ENCODE data around the gene LRRC36.

Gene LRRC36

DNA sequence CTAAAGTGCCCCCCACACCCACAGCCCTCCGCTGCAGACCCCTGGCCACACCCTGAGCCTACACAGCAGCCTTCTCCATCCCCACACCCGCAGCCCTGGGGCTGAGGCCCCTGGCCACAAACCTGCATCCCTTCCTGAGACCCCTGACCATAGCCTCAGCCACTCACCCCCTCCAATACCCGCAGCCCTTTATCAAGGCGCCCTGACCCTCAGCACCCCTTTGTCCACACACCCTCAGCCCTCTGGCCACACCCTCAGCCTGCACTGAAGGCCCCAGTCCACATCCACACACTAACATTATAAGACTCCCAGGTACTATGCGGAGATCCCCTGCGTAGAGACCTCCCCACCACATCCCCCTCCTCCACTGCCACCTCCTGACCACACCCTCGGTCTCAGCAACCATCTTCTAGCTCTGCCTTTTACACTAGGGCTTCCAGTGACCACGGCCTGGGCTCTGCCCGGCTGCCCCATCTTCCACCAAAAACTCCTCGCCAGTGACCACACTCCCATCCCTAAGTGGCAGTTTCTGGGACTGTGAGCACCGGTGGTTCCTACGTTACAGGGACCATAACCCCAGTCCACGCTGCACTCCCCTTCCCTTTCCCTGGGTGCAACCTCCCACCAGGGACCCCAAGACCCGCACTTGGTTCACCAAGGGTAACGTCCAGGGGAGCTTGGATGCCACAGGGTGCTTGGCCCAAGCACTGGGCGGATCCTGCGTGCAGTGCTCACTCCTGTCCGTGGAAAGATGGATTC, 65.9 kb downstream of the LRRC36 start:
- DNase-seq: no peak

DNA sequence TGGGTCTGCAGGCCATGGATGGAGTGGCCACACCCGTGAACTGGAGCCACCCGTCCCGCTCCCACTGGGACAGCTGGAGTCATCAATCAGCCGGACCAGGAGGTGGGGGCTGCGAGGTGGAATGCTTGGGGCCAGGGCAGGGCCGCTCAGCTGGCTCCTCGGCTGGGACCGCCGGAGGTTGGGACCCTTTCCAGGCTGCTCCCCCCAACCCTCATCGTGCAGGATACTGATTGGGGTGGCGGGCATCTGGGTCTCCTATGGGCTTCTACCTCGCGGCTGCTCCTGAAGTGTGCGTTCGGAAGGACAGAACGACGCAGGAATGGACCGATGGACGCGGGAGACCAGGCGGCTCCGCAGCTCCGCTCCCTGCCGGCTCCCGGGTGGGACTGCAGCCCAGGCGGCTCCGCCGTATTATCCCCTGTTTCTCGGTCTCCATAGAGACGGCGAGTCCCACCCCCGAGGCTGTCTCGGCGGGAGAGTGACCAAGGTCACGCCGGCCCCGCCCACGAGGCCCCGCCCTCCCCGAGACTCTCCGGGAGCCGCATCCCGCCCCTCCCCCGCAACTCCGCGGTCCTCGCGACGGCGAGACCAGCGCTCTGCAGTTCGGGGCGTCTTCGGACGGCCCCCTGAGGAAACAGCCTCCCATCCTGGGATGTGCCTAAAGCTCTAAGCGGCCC, 66.6 kb downstream of the LRRC36 start, which contains the start of gene TPPP3:
Gene TPPP3, minus strand, starts transcription at position 388 of the 677 bp plus-strand sequence. CDS start 2,387 bp downstream, outside the sequence.
- DNase-seq: peak; percentile 48

DNA sequence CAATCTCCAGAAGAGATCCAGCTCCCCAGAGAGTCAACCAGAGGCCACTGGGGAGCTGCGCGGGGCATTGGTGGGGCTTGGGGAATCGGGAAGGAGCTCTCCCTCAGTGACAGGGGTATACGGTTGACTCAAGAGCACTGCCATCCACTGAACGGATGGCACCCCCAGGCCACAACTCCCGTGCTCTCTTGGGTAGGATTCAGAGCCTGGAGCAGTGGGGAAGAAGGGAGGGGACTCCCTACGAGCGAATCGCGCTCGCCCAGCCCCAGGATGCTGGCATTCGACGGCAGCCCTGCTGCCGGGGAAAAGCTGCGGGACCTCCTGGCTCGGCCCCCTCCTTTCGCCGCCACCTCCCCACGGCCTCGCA, 67.2 kb downstream of the LRRC36 start:
- DNase-seq: no peak

- peak; percentile 49 for DNase-seq
Observed at GRCh38 chr16:67394155-67395104, 67.8 kb downstream of the LRRC36 start.

GRCh38 chr16:67395105-67395457, 68.5 kb downstream of the LRRC36 start:
- DNase-seq: peak; percentile 26

- peak; percentile 60 for DNase-seq
Observed at GRCh38 chr16:67395458-67396158, 69.0 kb downstream of the LRRC36 start.

DNA sequence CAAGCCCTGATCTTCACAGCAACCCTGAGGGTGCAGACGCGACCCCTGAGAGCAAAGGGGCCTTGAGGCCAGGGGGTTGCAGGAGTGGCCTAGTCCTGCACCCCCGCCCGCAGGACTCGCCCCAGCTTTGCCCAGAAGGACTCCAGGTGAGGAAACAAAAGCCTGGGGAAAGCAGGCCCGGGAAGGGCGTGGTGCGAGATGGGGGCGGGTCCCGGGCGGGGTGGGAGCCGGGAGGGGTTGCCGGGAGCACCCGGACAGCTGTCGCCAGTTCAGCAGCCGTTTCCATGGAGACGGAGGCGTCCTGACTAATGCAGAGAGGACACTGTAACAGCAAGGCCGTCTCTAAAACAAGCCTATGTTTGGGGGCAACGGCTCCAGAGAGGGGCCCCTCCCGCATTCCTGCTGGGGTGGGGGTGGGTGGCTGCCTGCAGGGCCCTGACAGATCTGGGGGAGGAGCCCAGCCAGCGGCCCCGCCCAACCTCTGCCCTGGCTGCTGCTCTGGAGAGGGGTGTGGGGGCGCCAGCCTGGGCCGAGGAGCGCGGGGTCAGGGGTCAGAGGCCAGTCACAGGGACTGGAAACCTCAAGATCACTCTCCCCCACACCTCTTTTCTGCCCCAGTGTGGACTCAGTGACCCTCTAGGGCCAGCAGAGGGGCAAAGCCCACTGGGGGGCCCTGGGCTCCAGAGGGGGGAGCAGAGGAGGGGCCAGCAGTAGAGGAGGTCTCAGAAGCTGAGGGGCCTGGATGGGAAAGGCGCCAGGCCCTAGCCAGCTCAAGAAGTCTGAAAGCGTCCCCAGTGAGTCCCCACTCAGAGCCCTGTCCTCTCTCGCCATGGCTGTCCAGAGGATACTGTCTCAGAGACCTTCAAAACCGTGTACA, 69.8 kb downstream of the LRRC36 start:
- peak; percentile 32 for DNase-seq

GRCh38 chr16:67397036-67397801, 70.6 kb downstream of the LRRC36 start:
- DNase-seq: no peak

DNA sequence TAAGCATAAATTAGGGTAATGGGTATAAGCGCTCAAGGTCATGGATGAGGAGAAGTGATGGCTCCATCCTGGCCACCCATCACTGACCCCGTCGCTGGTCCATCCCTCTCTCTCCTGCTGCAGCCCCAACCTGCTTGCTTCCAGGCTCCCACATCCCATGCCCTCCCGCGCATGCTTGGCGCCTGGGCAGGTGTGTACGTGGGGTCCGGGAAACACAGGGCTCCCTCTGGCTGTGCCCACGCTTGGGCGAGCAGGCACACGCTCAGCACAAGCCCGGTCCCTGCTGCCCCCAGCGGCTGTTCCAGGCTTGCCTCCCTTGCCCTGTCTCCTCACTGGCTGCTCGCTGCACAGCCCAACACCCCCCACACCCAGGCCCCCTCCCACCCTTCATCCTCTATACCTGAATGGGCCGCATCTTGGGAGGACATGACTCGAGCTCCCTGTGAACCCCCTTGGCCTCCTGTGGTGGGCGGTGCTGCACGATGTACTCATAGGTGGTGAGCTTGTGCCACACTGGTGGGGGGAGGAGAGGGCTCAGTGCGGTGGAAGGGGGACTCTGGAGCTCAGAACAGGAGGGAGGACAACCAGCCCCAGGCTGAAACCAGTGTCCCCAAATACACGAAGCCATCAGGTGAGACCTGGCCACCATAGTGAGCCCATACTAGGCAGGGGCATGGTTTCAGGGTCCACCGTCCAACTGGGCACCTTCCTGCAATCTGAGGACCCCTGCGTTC, 71.4 kb downstream of the LRRC36 start:
- no peak for DNase-seq

- DNase-seq: no peak
Observed at GRCh38 chr16:67398546-67399217, 72.1 kb downstream of the LRRC36 start.

DNA sequence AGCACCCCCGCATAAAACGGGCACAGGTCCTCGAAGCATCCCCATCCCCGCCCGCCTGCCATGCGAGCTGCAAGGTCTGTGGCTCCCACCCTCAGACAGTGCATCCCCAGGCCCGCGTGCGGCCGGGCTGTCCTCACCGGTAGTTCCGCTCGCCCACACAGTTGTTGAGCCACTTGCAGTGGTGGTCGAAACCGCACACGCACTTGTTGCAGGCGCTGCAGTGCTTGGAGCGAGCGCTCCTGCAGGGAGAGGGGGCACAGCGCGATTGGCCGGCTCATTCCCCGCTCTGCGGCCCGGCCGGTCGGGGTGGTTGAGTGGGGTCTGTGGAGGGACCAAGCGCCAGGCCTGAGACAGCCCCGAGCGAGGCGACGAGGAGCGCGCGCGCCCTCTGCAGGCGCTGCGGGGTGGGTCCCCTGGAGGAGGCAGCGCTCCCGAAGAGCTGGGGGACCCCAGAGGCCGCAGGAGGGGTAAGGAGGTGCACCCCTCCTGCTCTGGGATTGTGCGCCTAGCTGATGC, 72.7 kb downstream of the LRRC36 start:
- DNase-seq: peak; percentile 53

DNA sequence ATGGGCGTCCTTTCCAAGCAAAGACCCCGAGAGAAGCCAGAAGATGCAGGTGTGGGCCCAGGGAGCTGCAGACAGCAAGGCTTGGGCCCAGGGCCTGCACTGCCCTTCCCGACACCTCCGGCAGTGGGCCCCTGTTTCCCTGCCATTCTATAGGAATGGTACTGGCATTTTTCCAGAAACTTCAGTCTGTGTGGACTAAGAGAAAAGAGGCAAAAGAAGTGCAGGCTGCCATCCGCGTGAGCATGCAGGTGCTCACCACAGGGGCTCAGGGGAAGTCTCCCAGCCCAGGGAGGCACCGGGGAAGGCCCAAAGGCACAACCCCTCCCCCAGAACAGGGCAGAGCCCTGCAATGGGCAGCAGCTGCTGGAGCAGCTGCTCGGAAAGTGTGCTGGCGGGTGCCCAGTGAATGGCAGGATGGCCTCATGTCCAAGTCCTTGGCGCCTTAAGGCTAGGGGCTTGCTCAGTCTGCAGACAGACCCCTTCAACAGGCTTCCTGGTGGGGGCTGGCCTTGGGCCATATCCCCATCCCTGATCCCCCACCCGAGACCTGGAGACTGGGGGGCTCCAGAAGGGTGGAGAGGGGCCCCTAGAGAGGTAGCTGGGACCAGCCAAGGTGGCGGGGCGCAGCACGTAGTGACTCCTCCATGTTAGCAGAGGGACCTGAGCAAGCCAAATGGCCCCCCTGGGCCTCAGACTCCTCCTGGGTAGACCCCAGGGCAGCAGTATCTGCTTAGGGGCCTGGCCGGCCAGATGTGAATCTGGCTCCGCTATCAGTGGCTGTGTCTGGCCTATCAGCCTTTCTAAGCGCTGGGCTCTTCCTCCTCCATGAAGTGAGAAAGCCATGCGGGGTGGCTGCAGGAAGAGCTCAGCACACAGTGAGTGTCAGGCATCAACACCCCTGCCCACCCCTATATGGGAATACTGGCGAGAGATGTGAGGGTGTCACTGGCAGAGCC, 73.4 kb downstream of the LRRC36 start:
- DNase-seq: no peak

- no peak for DNase-seq
Observed at GRCh38 chr16:67400901-67401300, 74.3 kb downstream of the LRRC36 start.

DNA sequence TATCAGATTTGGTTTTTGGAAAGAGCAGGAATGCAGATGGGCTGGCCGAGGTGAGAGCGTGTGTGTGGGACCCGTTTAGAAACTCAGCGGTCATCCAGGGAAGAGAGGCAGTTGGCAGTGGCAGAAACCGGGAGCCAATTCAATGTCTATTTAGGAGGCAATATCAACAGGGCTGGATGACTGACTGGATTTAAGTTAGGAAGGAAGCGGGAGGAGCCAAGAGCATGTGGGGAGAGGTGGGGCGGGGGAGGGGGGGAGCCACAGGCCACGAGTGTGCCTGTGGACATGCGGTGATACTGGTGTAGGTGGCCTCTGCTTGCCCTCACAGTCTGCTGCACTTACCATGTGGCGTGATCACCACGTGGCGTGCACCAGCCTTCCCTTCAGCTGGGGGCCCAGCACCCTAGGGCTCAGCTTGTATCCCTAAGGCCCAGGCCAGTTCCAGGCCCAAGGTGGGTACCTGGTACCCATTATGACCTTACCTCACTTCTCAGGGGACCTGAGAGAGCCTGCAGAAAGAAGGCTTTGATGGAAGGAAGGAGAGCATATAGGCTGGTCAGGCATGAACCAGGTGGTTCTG, 77.5 kb downstream of the LRRC36 start:
- DNase-seq: no peak

DNA sequence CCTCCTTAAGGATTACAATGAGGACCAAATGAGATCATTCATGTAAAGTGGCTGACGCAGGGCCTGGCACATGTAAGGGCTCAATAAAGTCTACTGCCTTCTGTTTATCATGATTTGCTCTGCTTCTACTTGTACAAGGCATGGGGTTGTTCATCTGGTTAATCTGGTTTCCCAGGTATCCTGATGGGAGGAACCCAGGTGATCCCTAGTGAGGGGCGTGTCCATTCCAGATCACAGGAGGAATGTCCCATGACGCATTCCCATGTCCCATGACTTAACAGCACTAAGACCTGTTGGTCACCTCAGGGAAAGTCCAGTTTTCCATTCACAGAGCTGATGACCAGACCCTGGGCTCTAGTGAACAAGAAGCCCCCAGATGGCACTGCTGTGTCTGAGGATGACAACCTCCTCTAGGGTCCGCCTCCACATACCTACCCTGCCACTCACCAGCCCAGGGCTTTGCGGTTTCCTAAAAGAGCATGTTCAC, 78.2 kb downstream of the LRRC36 start:
- no peak for DNase-seq

- no peak for DNase-seq
Observed at GRCh38 chr16:67405336-67405735, 78.7 kb downstream of the LRRC36 start.
